ENCODE data around the gene PDIA6.
"Not testable (repeated sequence)": the region's sequence is repeated elsewhere in the genome, so short reads cannot be mapped to it uniquely, and the experiment has no call there.

The PDIA6 gene

GRCh38 chr2:10780821-10781220, 31.8 kb downstream of the PDIA6 start:
- DNase-seq (ENCODE audit: low read depth) = not testable (repeated sequence)

- DNase-seq (ENCODE audit: low read depth) = no peak
Observed at GRCh38 chr2:10780491-10780820, 32.1 kb downstream of the PDIA6 start.

- no peak for DNase-seq (ENCODE audit: low read depth)
Observed at GRCh38 chr2:10779776-10780490, 32.7 kb downstream of the PDIA6 start.

DNA sequence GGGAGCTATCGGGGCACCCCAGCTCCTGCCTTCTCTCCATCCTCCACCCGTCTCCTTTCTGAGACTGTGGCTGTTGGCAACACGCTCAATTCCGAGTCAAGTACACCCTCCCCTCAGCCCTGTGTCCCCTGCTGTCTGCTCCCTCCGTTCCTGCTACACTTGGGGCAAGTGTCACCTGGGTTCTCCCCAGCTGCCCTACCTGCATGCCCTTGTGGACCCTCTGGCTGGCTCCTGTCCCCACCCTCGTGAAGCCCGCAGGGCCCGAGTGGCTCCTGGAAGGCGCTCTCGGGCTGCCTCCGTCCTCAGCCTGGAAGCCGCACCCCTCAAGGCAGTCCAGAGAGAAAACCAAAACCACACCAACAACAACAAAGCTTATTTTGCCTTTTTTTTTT, 33.9 kb downstream of the PDIA6 start:
- DNase-seq (ENCODE audit: low read depth) = no peak

GRCh38 chr2:10777842-10778723, 34.5 kb downstream of the PDIA6 start:
- no peak for DNase-seq (ENCODE audit: low read depth)

- DNase-seq (ENCODE audit: low read depth) = no peak
Observed at GRCh38 chr2:10777111-10777841, 35.3 kb downstream of the PDIA6 start.

- DNase-seq (ENCODE audit: low read depth) = no peak
Observed at GRCh38 chr2:10776231-10776977, 36.2 kb downstream of the PDIA6 start.

- DNase-seq (ENCODE audit: low read depth) = no peak
Observed at GRCh38 chr2:10775831-10776230, 36.8 kb downstream of the PDIA6 start.

DNA sequence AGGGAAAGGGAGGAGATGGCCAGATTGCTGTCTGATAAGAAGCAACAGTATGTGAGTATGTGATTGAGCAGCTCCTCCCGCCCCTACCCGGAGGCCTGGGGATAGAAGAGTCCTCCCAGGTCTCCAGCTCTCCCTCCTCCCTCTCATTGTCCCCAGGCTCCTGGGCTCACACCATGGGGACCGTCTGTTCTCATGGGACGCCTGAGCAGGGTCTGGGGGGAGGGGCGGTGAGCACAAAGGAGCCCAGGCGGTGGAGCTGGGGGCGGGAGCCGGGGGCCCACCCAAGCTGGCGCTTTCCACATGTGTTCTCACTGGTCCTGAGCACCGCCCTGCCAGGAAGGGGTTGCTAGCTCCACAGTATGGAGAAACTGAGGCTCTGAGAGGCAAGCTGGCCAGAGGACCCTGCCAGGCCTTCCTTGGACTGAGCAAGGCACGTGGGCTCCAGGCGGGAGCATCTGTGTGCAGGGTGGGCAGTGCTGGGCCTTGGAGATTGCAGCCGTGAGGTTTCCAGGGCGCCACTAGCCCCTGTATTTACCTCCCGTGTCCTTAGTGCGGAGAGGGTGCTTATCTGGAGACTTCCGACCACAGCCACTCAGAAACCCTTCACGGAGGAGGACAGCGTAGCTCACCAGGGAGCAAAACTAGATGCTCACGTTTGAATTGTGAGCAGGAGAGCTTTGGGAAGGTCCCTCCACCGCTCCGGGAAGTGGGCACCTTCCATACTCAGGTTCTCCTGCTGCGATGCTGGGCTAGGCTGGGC, 37.4 kb downstream of the PDIA6 start:
- DNase-seq (ENCODE audit: low read depth) = no peak

- no peak for DNase-seq (ENCODE audit: low read depth)
Observed at GRCh38 chr2:10774394-10774793, 38.2 kb downstream of the PDIA6 start.

DNA sequence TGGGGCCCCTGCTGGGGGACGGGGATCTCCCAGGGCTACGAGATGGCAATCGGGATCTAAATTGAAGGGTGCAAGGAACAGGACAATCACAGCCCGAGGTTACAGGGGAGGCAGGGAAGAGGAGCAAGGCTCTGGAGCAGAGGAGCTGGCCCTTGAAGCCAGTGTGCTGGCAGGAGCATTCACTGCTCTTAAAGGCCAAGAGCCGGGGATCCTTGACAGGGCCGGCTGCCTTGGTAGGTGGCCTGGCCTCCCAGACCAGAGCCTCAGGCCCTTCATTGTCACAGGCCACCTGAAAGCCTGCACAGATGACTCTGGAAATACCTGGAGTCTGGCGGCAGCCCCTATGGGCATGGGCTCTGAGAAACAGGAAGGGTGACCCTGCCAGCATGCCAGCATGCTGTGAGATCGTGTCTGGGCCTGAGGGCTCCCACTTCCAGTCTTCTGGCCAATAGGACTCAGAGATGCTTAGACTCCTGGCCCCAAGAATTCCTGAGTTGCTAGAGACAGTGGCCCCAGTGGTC, 38.7 kb downstream of the PDIA6 start:
- no peak for DNase-seq (ENCODE audit: low read depth)

DNA sequence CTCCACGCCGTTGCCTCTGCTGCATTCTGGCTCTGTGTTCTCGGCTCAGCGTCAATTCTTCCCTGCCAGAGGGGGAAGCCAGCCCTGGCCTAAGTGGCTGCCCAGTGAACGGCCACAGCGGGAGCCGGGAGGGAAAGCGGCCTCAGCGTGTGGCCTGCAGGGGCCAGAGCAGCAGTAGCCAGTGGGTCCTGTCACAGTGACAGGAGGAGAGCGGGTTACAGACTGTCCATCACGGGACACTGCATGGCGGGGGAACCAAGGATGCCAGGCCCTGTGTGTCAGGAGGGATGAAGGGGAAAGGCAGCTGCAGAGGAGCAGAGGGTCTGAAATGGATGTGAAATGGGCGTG, 39.7 kb downstream of the PDIA6 start:
- DNase-seq (ENCODE audit: low read depth) = no peak

DNA sequence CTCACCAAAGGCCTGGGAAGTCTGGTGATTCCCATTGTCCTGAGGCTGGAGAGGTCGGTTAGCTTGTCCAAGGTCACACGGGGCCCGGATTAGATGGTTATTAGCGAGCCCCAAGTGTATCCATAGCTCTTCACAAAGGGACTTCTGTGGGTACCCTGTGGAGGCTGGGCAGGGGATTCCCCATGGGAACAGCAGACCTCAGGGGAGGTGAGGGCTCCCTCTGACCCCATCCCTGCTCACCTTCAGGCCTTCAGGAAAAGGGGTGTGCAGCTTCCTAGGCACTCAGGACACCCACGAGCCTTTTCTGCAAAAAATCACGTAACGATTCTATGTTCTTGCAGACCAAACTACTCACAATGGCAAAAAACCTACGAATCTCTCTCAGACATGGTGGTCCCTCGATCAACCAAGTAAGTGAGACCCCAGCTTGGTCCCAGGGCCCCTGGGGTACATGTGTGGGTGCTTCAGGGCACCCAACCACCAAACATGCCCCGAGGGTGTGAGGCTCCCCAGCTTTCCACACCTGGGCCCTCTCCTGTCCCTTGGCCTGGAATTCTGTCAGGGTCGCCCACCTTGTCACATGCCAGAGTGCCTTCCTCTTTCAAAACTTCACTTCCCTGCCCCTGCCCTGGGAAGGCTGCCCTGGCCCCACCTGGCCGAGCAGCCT, 40.3 kb downstream of the PDIA6 start:
- no peak for DNase-seq (ENCODE audit: low read depth)

GRCh38 chr2:10771786-10772185, 40.8 kb downstream of the PDIA6 start:
- no peak for DNase-seq (ENCODE audit: low read depth)

- no peak for DNase-seq (ENCODE audit: low read depth)
Observed at GRCh38 chr2:10770956-10771750, 41.4 kb downstream of the PDIA6 start.

DNA sequence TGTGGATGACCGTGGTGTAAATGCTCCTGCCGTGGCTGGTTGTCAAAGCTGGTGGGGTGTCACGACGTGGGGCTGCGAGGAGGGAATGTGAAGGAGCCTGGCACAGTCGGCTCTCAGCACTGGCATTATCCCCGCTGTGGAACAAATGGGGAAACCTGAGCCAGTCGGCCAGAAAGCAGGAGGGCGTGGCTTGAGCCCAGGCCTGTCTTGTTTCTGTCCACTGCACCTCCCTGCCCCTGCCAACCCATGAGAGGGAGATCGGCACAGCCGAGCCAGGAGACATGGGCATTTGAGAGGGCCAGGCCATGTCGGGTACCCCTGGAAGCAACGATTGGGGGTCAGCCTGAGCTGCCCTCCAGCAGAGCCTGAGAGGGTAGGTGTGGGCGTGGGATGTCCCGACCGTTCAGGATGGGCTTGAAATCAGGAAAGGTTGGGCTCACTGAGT, 44.5 kb downstream of the PDIA6 start:
- DNase-seq (ENCODE audit: low read depth) = no peak

DNA sequence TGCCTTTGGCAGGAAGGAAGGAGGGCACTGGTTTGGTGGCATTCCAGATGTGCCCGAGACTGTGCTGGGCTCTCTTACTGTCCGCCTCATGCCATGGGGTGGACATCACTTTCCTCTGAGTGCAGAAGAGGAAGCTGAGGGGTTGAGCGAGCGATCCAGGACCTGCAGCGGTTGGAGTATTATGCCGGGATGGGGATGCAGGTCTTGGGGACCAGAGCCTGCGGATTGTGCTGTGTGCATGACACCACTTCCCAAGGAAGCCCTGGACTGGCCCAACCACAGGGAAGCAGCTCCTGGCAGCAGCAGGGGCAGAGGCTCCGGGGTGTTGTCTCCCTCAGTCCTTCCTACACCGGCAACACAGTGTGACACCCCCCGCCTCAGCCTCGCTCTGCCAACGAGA, 46.7 kb downstream of the PDIA6 start:
- no peak for DNase-seq (ENCODE audit: low read depth)

GRCh38 chr2:10765461-10765860, 47.1 kb downstream of the PDIA6 start:
- no peak for DNase-seq (ENCODE audit: low read depth)

DNA sequence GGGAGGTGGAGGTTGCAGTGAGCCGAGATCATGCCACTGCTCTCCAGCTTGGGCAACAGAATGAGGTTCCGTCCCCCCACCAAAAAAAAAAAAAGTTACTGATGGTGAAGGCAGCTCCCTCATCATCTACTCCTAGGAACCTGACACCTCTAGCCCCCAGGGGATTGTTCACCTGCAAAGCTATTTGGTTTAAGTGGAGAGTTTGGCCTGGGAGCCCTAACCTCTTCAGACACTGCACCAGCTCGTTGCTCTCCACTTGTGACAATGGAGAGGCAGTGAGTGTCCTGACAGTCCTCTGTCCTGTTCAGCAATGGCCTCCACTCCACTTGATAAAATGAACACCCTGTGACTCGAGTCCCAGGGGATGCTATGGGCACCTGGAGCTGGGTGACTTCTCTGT, 47.7 kb downstream of the PDIA6 start:
- DNase-seq (ENCODE audit: low read depth) = no peak

Data from non-pigmented ciliary epithelial cell (primary cell).